Measurements from ENCODE around the gene FKBP4.
A peak's percentile ranks its signal among the peaks of the same experiment; 100 is the strongest.

The FKBP4 gene

GRCh38 chr12:2824541-2824940 lies 29.8 kb downstream of the FKBP4 start:
- Histone ChIP-seq H3K9ac (ENCODE audit: low read depth, low read length) (no peak overlapping the region), H3K4me3 (ENCODE audit: low read depth, low read length) (no peak overlapping the region), H3K9me3 (ENCODE audit: control insufficient read depth, insufficient read depth, low read length) (no peaks in the 10 kb centered on the region), H3K4me1 (ENCODE audit: control insufficient read depth, insufficient read depth, low read length) (peaks cover 16% of the 10 kb centered on the region), H3K36me3 (ENCODE audit: control insufficient read depth, insufficient read depth, low read length) (peaks cover 49% of the 10 kb centered on the region), H3K27me3 (ENCODE audit: control insufficient read depth, insufficient read depth, low read length) (no peaks in the 10 kb centered on the region)

GRCh38 chr12:2825132-2825531 lies 30.4 kb downstream of the FKBP4 start:
- H3K9ac ChIP-seq (ENCODE audit: low read depth, low read length) = peak overlapping the region; percentile 47
- H3K9me3 ChIP-seq (ENCODE audit: control insufficient read depth, insufficient read depth, low read length) = no peaks in the 10 kb centered on the region
- peaks cover 15% of the 10 kb centered on the region for H3K4me1 ChIP-seq (ENCODE audit: control insufficient read depth, insufficient read depth, low read length)
- no peaks in the 10 kb centered on the region for H3K27me3 ChIP-seq (ENCODE audit: control insufficient read depth, insufficient read depth, low read length)
- H3K36me3 ChIP-seq (ENCODE audit: control insufficient read depth, insufficient read depth, low read length) = peaks cover 51% of the 10 kb centered on the region
- no peak overlapping the region for H3K4me3 ChIP-seq (ENCODE audit: low read depth, low read length)

- Histone ChIP-seq H3K4me1 (ENCODE audit: control insufficient read depth, insufficient read depth, low read length) (peaks cover 13% of the 10 kb centered on the region), H3K9me3 (ENCODE audit: control insufficient read depth, insufficient read depth, low read length) (no peaks in the 10 kb centered on the region), H3K36me3 (ENCODE audit: control insufficient read depth, insufficient read depth, low read length) (peaks cover 46% of the 10 kb centered on the region), H3K4me3 (ENCODE audit: low read depth, low read length) (no peak overlapping the region), H3K27me3 (ENCODE audit: control insufficient read depth, insufficient read depth, low read length) (no peaks in the 10 kb centered on the region), H3K9ac (ENCODE audit: low read depth, low read length) (no peak overlapping the region)
Observed at GRCh38 chr12:2826036-2826435, 31.3 kb downstream of the FKBP4 start.

- H3K9ac ChIP-seq (ENCODE audit: low read depth, low read length) = no peak overlapping the region
- H3K9me3 ChIP-seq (ENCODE audit: control insufficient read depth, insufficient read depth, low read length) = no peaks in the 10 kb centered on the region
- no peaks in the 10 kb centered on the region for H3K27me3 ChIP-seq (ENCODE audit: control insufficient read depth, insufficient read depth, low read length)
- H3K36me3 ChIP-seq (ENCODE audit: control insufficient read depth, insufficient read depth, low read length) = peaks cover 39% of the 10 kb centered on the region
- H3K4me3 ChIP-seq (ENCODE audit: low read depth, low read length) = no peak overlapping the region
- H3K4me1 ChIP-seq (ENCODE audit: control insufficient read depth, insufficient read depth, low read length) = peaks cover 13% of the 10 kb centered on the region
Observed at GRCh38 chr12:2826721-2827515, 32.1 kb downstream of the FKBP4 start.

- no peaks in the 10 kb centered on the region for H3K27me3 ChIP-seq (ENCODE audit: control insufficient read depth, insufficient read depth, low read length)
- peaks cover 19% of the 10 kb centered on the region for H3K36me3 ChIP-seq (ENCODE audit: control insufficient read depth, insufficient read depth, low read length)
- no peak overlapping the region for H3K9ac ChIP-seq (ENCODE audit: low read depth, low read length)
- peaks cover 13% of the 10 kb centered on the region for H3K4me1 ChIP-seq (ENCODE audit: control insufficient read depth, insufficient read depth, low read length)
- no peaks in the 10 kb centered on the region for H3K9me3 ChIP-seq (ENCODE audit: control insufficient read depth, insufficient read depth, low read length)
- no peak overlapping the region for H3K4me3 ChIP-seq (ENCODE audit: low read depth, low read length)
Observed at GRCh38 chr12:2829275-2829674, 34.5 kb downstream of the FKBP4 start.

- no peaks in the 10 kb centered on the region for H3K9me3 ChIP-seq (ENCODE audit: control insufficient read depth, insufficient read depth, low read length)
Observed at GRCh38 chr12:2832550-2833127, 37.9 kb downstream of the FKBP4 start.

GRCh38 chr12:2833327-2833726 lies 38.6 kb downstream of the FKBP4 start:
- H3K4me1 ChIP-seq (ENCODE audit: control insufficient read depth, insufficient read depth, low read length) = peaks cover 2% of the 10 kb centered on the region
- H3K4me3 ChIP-seq (ENCODE audit: low read depth, low read length) = no peak overlapping the region
- H3K9ac ChIP-seq (ENCODE audit: low read depth, low read length) = no peak overlapping the region
- H3K9me3 ChIP-seq (ENCODE audit: control insufficient read depth, insufficient read depth, low read length) = no peaks in the 10 kb centered on the region
- H3K27me3 ChIP-seq (ENCODE audit: control insufficient read depth, insufficient read depth, low read length) = no peaks in the 10 kb centered on the region
- H3K36me3 ChIP-seq (ENCODE audit: control insufficient read depth, insufficient read depth, low read length) = peaks cover 5% of the 10 kb centered on the region

More at GRCh38 chr12:2832550-2833127, 37.9 kb downstream of the FKBP4 start:
- peaks cover 8% of the 10 kb centered on the region for H3K36me3 ChIP-seq (ENCODE audit: control insufficient read depth, insufficient read depth, low read length)
- H3K9ac ChIP-seq (ENCODE audit: low read depth, low read length) = no peak overlapping the region
- H3K27me3 ChIP-seq (ENCODE audit: control insufficient read depth, insufficient read depth, low read length) = no peaks in the 10 kb centered on the region
- peaks cover 2% of the 10 kb centered on the region for H3K4me1 ChIP-seq (ENCODE audit: control insufficient read depth, insufficient read depth, low read length)
- no peak overlapping the region for H3K4me3 ChIP-seq (ENCODE audit: low read depth, low read length)

- Histone ChIP-seq H3K27me3 (ENCODE audit: control insufficient read depth, insufficient read depth, low read length) (no peaks in the 10 kb centered on the region), H3K36me3 (ENCODE audit: control insufficient read depth, insufficient read depth, low read length) (peaks cover 5% of the 10 kb centered on the region), H3K4me3 (ENCODE audit: low read depth, low read length) (no peak overlapping the region), H3K9ac (ENCODE audit: low read depth, low read length) (no peak overlapping the region), H3K9me3 (ENCODE audit: control insufficient read depth, insufficient read depth, low read length) (no peaks in the 10 kb centered on the region), H3K4me1 (ENCODE audit: control insufficient read depth, insufficient read depth, low read length) (peaks cover 2% of the 10 kb centered on the region)
Observed at GRCh38 chr12:2833810-2834209, 39.0 kb downstream of the FKBP4 start.

- H3K9ac ChIP-seq (ENCODE audit: low read depth, low read length) = peak within 1 kb of the TSS; percentile 54
- no peaks in the 10 kb centered on the region for H3K9me3 ChIP-seq (ENCODE audit: control insufficient read depth, insufficient read depth, low read length)
- H3K4me3 ChIP-seq (ENCODE audit: low read depth, low read length) = no peak within 1 kb of the TSS
- H3K4me1 ChIP-seq (ENCODE audit: control insufficient read depth, insufficient read depth, low read length) = peaks cover 2% of the 10 kb centered on the region
- H3K36me3 ChIP-seq (ENCODE audit: control insufficient read depth, insufficient read depth, low read length) = peaks cover 5% of the 10 kb centered on the region
- no peaks in the 10 kb centered on the region for H3K27me3 ChIP-seq (ENCODE audit: control insufficient read depth, insufficient read depth, low read length)
Observed at GRCh38 chr12:2834581-2835491, 40.1 kb downstream of the FKBP4 start, which contains the start of gene NRIP2. TSS of gene NRIP2 (minus strand) at chr12:2835035. CDS start at chr12:2834983, 52 bp downstream.

- no peak overlapping the region for H3K9ac ChIP-seq (ENCODE audit: low read depth, low read length)
- H3K36me3 ChIP-seq (ENCODE audit: control insufficient read depth, insufficient read depth, low read length) = peaks cover 2% of the 10 kb centered on the region
- no peak overlapping the region for H3K4me3 ChIP-seq (ENCODE audit: low read depth, low read length)
- H3K27me3 ChIP-seq (ENCODE audit: control insufficient read depth, insufficient read depth, low read length) = no peaks in the 10 kb centered on the region
- no peaks in the 10 kb centered on the region for H3K9me3 ChIP-seq (ENCODE audit: control insufficient read depth, insufficient read depth, low read length)
- peaks cover 2% of the 10 kb centered on the region for H3K4me1 ChIP-seq (ENCODE audit: control insufficient read depth, insufficient read depth, low read length)
Observed at GRCh38 chr12:2835691-2836403, 41.1 kb downstream of the FKBP4 start.

- Histone ChIP-seq H3K36me3 (ENCODE audit: control insufficient read depth, insufficient read depth, low read length) (peaks cover 2% of the 10 kb centered on the region), H3K4me1 (ENCODE audit: control insufficient read depth, insufficient read depth, low read length) (peaks cover 2% of the 10 kb centered on the region), H3K4me3 (ENCODE audit: low read depth, low read length) (no peak overlapping the region), H3K9me3 (ENCODE audit: control insufficient read depth, insufficient read depth, low read length) (no peaks in the 10 kb centered on the region), H3K27me3 (ENCODE audit: control insufficient read depth, insufficient read depth, low read length) (no peaks in the 10 kb centered on the region), H3K9ac (ENCODE audit: low read depth, low read length) (no peak overlapping the region)
Observed at GRCh38 chr12:2836574-2836973, 41.8 kb downstream of the FKBP4 start.
